ENCODE data around the gene CAMSAP2.
A peak's percentile ranks its signal among the peaks of the same experiment; 100 is the strongest.

CAMSAP2 gene

GRCh38 chr1:200893411-200893901 lies 154.8 kb downstream of the CAMSAP2 start:
- no peak overlapping the region for H3K4me3 ChIP-seq (ENCODE audit: severe bottlenecking)
- peaks cover 40% of the 10 kb centered on the region for H3K4me1 ChIP-seq (ENCODE audit: insufficient read depth, poor library complexity, severe bottlenecking)
- peak overlapping the region; percentile 92 for H3K27ac ChIP-seq (ENCODE audit: poor library complexity, severe bottlenecking)
- H3K9me3 ChIP-seq (ENCODE audit: severe bottlenecking) = no peaks in the 10 kb centered on the region
- DNase-seq (ENCODE audit: low spot score) (no peak), ATAC-seq (ENCODE audit: low read depth) (peak; percentile 8; the same call in 1 of the 3 replicates)
- no peak for TF ChIP-seq CTCF (IDR thresholded peaks at IDR 0.05; ENCODE audit: poor library complexity, severe bottlenecking)
- H3K36me3 ChIP-seq (ENCODE audit: low read depth) = peaks cover 14% of the 10 kb centered on the region
- no peaks in the 10 kb centered on the region for H3K27me3 ChIP-seq (ENCODE audit: insufficient read depth, poor library complexity, severe bottlenecking)

- Histone ChIP-seq H3K4me3 (ENCODE audit: severe bottlenecking) (peak within 1 kb of the TSS; percentile 69), H3K9me3 (ENCODE audit: severe bottlenecking) (no peaks in the 10 kb centered on the region), H3K36me3 (ENCODE audit: low read depth) (peaks cover 28% of the 10 kb centered on the region), H3K27me3 (ENCODE audit: insufficient read depth, poor library complexity, severe bottlenecking) (no peaks in the 10 kb centered on the region), H3K4me1 (ENCODE audit: insufficient read depth, poor library complexity, severe bottlenecking) (peaks cover 40% of the 10 kb centered on the region), H3K27ac (ENCODE audit: poor library complexity, severe bottlenecking) (peak within 1 kb of the TSS; percentile 92)
- DNase-seq (ENCODE audit: low spot score) = peak; percentile 90
- TF ChIP-seq CTCF (IDR thresholded peaks at IDR 0.05; ENCODE audit: poor library complexity, severe bottlenecking) = peak; percentile 29
- peak; percentile 64 for ATAC-seq (ENCODE audit: low read depth)
Observed at GRCh38 chr1:200894712-200895442, 156.2 kb downstream of the CAMSAP2 start, which contains the start of gene INAVA. Gene INAVA, plus strand, starts transcription at chr1:200894900. Its CDS starts 3,501 bp downstream, at chr1:200898401.

DNA sequence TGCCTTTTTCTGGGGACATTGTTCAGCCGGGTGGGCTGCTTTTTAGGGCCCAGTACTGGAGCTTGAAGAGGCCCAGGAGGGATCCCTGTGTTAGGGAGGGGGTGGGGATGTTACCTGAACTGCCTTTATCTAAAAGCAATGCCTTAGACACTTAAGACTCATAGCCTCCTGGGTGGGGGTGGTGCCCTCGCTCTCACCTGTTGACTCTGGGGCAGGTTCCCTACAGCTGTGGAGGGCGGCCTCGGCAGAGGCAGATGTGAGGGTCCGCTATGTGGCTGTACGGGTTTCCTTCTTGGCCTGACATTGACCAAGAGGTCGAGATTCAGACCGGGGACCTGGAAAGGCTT lies 156.7 kb downstream of the CAMSAP2 start:
- no peak for TF ChIP-seq CTCF (IDR thresholded peaks at IDR 0.05; ENCODE audit: poor library complexity, severe bottlenecking)
- Histone ChIP-seq H3K9me3 (ENCODE audit: severe bottlenecking) (no peaks in the 10 kb centered on the region), H3K4me3 (ENCODE audit: severe bottlenecking) (peak overlapping the region; percentile 69), H3K27me3 (ENCODE audit: insufficient read depth, poor library complexity, severe bottlenecking) (no peaks in the 10 kb centered on the region), H3K36me3 (ENCODE audit: low read depth) (peaks cover 33% of the 10 kb centered on the region), H3K27ac (ENCODE audit: poor library complexity, severe bottlenecking) (peak overlapping the region; percentile 92), H3K4me1 (ENCODE audit: insufficient read depth, poor library complexity, severe bottlenecking) (peaks cover 40% of the 10 kb centered on the region)
- ATAC-seq (ENCODE audit: low read depth) (peak; percentile 21), DNase-seq (ENCODE audit: low spot score) (no peak)

DNA sequence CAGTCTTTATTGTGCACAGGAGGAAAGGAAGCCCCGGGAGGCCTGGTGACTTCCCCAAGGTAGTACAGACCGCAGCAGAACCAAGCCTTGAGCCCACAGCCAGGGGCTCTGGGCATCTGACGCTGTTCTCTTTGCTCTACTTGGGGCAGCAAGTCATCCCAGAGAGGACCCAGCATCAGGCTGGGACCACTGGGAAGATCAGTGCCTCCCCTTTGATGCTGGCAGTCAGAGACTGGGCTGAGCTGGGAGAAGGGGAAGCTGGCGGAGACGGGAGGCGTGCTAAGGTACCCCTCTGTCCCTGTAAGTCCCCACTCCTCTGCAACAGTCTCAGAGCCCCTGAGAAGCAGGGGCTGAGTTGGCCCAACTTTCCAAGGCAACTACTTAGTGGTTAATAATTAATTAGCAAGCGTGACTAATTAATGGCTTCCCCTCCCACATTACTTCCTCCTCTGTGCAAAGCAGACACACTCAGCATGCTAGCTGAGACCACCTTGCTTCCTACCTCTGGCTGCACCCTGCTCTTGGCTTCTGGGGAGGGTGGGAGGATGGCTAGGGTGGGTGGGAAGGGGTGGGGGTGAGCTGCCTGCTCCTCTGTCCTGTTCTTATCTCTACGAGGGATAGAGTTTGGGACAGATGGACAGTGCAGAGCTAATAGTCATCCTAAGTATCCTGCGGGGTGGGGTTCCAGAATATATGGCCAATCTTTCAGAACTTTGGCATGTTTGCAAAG lies 157.3 kb downstream of the CAMSAP2 start:
- DNase-seq (ENCODE audit: low spot score) (no peak), ATAC-seq (ENCODE audit: low read depth) (peak; percentile 1; the same call in 2 of the 3 replicates)
- H3K4me1 ChIP-seq (ENCODE audit: insufficient read depth, poor library complexity, severe bottlenecking) = peaks cover 40% of the 10 kb centered on the region
- peak overlapping the region; percentile 92 for H3K27ac ChIP-seq (ENCODE audit: poor library complexity, severe bottlenecking)
- no peaks in the 10 kb centered on the region for H3K9me3 ChIP-seq (ENCODE audit: severe bottlenecking)
- H3K36me3 ChIP-seq (ENCODE audit: low read depth) = peaks cover 39% of the 10 kb centered on the region
- peak overlapping the region; percentile 69 for H3K4me3 ChIP-seq (ENCODE audit: severe bottlenecking)
- no peak for TF ChIP-seq CTCF (IDR thresholded peaks at IDR 0.05; ENCODE audit: poor library complexity, severe bottlenecking)
- no peaks in the 10 kb centered on the region for H3K27me3 ChIP-seq (ENCODE audit: insufficient read depth, poor library complexity, severe bottlenecking)

Data from RWPE2 (cell line).